Measurements from ENCODE around the gene SLC26A11. TPM values are rescaled to one million over a fixed set of nuclear protein-coding genes. Genes with fewer than 3 reads are reported as not detected.

Gene SLC26A11
- total and polyA plus RNA-seq, 2 experiments from 2014 or later, result 11.4 to 13.9 TPM

DNA sequence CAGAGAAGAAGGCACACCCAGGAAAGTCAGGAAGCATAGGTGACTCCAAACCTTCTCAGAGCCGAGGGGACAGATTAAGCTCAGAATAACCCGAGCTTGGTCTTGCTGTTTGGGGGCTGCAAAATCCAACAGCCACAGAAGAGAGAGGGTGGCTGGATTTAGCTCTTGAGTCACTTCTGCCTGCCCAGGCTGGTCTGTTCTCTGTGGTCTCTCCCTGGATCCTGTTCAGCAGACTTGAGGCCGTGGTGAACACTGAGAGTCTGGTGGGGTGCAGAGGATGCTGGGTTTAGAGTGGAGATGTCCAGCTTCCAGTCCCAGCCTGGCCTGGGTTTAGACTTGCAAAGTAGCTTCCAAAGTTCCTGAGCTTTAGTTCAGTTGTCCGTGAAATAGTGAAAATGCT is 8.8 kb downstream of the SLC26A11 start:
- H3K27ac ChIP-seq, result no peak overlapping the region
- no peak for DNase-seq
- in situ Hi-C loops (cut with MboI), result no loop called here

DNA sequence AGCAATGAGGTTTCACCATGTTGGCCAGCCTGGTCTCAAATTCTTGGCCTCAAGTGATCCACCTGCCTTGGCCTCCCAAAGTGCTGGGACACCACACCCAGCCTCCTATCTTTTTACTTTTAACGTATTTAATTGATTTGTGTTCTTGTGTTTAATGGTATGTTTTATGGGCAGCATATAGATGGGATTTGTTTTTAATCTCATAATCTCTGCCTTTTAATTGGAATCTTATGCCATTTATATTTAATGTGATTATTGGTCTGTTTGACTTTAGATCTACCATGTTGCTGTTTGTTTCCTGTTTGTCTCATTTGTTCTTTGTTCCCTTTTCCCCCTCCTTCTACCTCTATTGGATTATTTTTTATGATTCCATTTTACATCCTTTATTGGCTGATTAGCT is 12.2 kb downstream of the SLC26A11 start:
- no peak for DNase-seq
- in situ Hi-C loops (cut with MboI), result no loop called here
- TF ChIP-seq EZH2 (IDR thresholded peaks at IDR 0.05; ENCODE audit: insufficient read depth, poor library complexity, severe bottlenecking), result no peak
- TF ChIP-seq EZH2phosphoT487 (IDR thresholded peaks at IDR 0.05; ENCODE audit: insufficient read depth, low read depth), result no peak

More for the DNA sequence above, 8.8 kb downstream of the SLC26A11 start:
- H3K9me2 ChIP-seq (ENCODE audit: insufficient read depth), result no peaks in the 10 kb centered on the region
- 86% methylated on average over 4 of the region's 4 CpGs for WGBS, 2 experiments (ENCODE audit: low coverage in 1 of 2, low lambda C conversion rate in 2 of 2, missing lambda C conversion rate in 2 of 2)
- peaks cover 18% of the 10 kb centered on the region for H3K36me3 ChIP-seq (ENCODE audit: low read depth)
- no peaks in the 10 kb centered on the region for H3K4me1 ChIP-seq (ENCODE audit: insufficient read depth)
- H3K9ac ChIP-seq, result no peak overlapping the region
- no peak overlapping the region for H3K4me2 ChIP-seq (ENCODE audit: unreplicated experiment)
- peaks cover 5% of the 10 kb centered on the region for H3K9me3 ChIP-seq (ENCODE audit: low read depth)
- no peak for TF ChIP-seq EZH2 (IDR thresholded peaks at IDR 0.05; ENCODE audit: insufficient read depth, poor library complexity, severe bottlenecking)
- TF ChIP-seq EZH2phosphoT487 (IDR thresholded peaks at IDR 0.05; ENCODE audit: insufficient read depth, low read depth), result no peak
- H3F3A ChIP-seq (ENCODE audit: insufficient read depth), result no peaks in the 10 kb centered on the region
- no peak overlapping the region for H2AFZ ChIP-seq
- H3K79me2 ChIP-seq (ENCODE audit: insufficient read depth), result no peaks in the 10 kb centered on the region
- H3K4me3 ChIP-seq, result no peak overlapping the region
- H3K27me3 ChIP-seq (replicated peaks; ENCODE audit: insufficient read depth), result no peaks in the 10 kb centered on the region
- no peaks in the 10 kb centered on the region for H4K20me1 ChIP-seq (ENCODE audit: insufficient read depth)

DNA sequence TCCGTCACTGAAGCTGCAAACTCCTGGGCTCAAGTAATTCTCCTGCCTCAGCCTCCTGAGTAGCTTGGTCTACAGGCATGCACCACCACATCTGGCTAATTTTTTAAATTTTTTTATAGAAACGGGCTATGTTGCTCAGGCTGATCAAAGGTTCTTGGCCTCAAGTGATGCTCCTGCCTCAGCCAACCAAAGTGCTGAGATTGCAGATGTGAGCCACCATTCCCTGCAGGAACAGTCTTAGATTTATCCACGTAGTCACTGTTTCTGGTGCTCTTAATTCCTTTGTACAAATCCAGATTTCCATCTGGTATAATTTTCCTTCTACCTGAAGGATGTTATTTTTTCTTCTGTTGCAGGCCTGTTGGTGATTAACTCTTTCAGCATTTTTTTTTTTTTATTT is 13.0 kb downstream of the SLC26A11 start:
- H3K4me1 ChIP-seq (ENCODE audit: insufficient read depth), result no peaks in the 10 kb centered on the region

More for the DNA sequence above, 12.2 kb downstream of the SLC26A11 start:
- Histone ChIP-seq H3F3A (ENCODE audit: insufficient read depth) (no peaks in the 10 kb centered on the region), H3K4me1 (ENCODE audit: insufficient read depth) (no peaks in the 10 kb centered on the region), H3K4me3 (no peak overlapping the region), H3K27ac (no peak overlapping the region), H4K20me1 (ENCODE audit: insufficient read depth) (no peaks in the 10 kb centered on the region), H3K27me3 (replicated peaks; ENCODE audit: insufficient read depth) (no peaks in the 10 kb centered on the region), H3K9ac (no peak overlapping the region), H3K36me3 (ENCODE audit: low read depth) (peaks cover 18% of the 10 kb centered on the region), H3K9me3 (ENCODE audit: low read depth) (peaks cover 5% of the 10 kb centered on the region), H2AFZ (no peak overlapping the region), H3K9me2 (ENCODE audit: insufficient read depth) (no peaks in the 10 kb centered on the region), H3K79me2 (ENCODE audit: insufficient read depth) (no peaks in the 10 kb centered on the region), H3K4me2 (ENCODE audit: unreplicated experiment) (no peak overlapping the region)
- 79 to 93% methylated on average over 1 of the region's 1 CpG for WGBS, 2 experiments (ENCODE audit: low coverage in 1 of 2, low lambda C conversion rate in 2 of 2, missing lambda C conversion rate in 2 of 2)

DNA sequence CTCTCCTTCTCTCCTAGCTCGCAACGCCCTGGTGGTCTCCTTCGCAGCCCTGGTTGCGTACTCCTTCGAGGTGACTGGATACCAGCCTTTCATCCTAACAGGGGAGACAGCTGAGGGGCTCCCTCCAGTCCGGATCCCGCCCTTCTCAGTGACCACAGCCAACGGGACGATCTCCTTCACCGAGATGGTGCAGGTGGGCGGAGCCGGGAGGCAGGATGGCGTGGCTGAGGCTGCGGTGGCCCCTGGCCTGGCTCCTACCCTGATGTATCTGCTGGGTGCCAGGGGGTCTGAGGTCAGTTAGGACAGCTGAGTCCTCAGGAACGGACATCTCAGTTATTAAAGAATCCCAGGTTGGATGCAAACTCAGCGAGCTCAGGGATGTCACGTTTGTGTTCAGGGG is 16.7 kb downstream of the SLC26A11 start:
- peaks cover 14% of the 10 kb centered on the region for H3K36me3 ChIP-seq (ENCODE audit: low read depth)
- in situ Hi-C loops (cut with MboI), result no loop called here

More for the DNA sequence above, 13.0 kb downstream of the SLC26A11 start:
- Histone ChIP-seq H3K9me2 (ENCODE audit: insufficient read depth) (no peaks in the 10 kb centered on the region), H3K4me2 (ENCODE audit: unreplicated experiment) (no peak overlapping the region), H3K4me3 (no peak overlapping the region), H3K27me3 (replicated peaks; ENCODE audit: insufficient read depth) (no peaks in the 10 kb centered on the region), H3K27ac (no peak overlapping the region), H3K36me3 (ENCODE audit: low read depth) (peaks cover 22% of the 10 kb centered on the region), H3K79me2 (ENCODE audit: insufficient read depth) (no peaks in the 10 kb centered on the region), H3F3A (ENCODE audit: insufficient read depth) (no peaks in the 10 kb centered on the region), H4K20me1 (ENCODE audit: insufficient read depth) (no peaks in the 10 kb centered on the region), H3K9ac (no peak overlapping the region), H2AFZ (no peak overlapping the region), H3K9me3 (ENCODE audit: low read depth) (peaks cover 5% of the 10 kb centered on the region)
- 78 to 93% methylated on average over 3 of the region's 3 CpGs for whole genome bisulfite sequencing, 2 experiments (ENCODE audit: low coverage in 1 of 2, low lambda C conversion rate in 2 of 2, missing lambda C conversion rate in 2 of 2)
- TF ChIP-seq EZH2 (IDR thresholded peaks at IDR 0.05; ENCODE audit: insufficient read depth, poor library complexity, severe bottlenecking) (no peak), EZH2phosphoT487 (IDR thresholded peaks at IDR 0.05; ENCODE audit: insufficient read depth, low read depth) (no peak)
- in situ Hi-C loops (cut with MboI), result no loop called here
- no peak for DNase-seq

DNA sequence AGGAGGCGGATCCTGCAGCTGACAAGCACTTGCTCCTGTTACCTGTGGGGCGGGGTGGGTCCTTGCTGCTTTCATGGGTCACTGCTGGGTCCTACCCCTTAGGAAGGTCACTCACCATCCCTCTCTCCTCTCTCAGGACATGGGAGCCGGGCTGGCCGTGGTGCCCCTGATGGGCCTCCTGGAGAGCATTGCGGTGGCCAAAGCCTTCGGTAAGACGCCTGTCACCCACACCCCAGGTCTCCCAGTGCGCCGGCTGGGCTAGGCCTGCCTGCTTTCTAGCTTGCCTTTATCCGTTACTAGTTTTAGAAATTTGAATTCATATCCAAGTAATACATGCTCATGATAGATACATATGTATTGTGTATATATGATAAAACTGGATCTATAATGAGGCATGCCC is 17.2 kb downstream of the SLC26A11 start:
- Histone ChIP-seq H3K9ac (no peak overlapping the region), H4K20me1 (ENCODE audit: insufficient read depth) (no peaks in the 10 kb centered on the region), H3K4me1 (ENCODE audit: insufficient read depth) (no peaks in the 10 kb centered on the region), H3F3A (ENCODE audit: insufficient read depth) (no peaks in the 10 kb centered on the region), H3K9me2 (ENCODE audit: insufficient read depth) (no peaks in the 10 kb centered on the region), H3K4me3 (no peak overlapping the region), H3K4me2 (ENCODE audit: unreplicated experiment) (no peak overlapping the region), H3K27ac (no peak overlapping the region), H3K79me2 (ENCODE audit: insufficient read depth) (no peaks in the 10 kb centered on the region), H2AFZ (no peak overlapping the region), H3K36me3 (ENCODE audit: low read depth) (peaks cover 10% of the 10 kb centered on the region), H3K27me3 (replicated peaks; ENCODE audit: insufficient read depth) (no peaks in the 10 kb centered on the region), H3K9me3 (ENCODE audit: low read depth) (no peaks in the 10 kb centered on the region)
- 96 to 97% methylated on average over 10 of the region's 10 CpGs for WGBS, 2 experiments (ENCODE audit: low coverage in 1 of 2, low lambda C conversion rate in 2 of 2, missing lambda C conversion rate in 2 of 2)
- no peak for TF ChIP-seq EZH2 (IDR thresholded peaks at IDR 0.05; ENCODE audit: insufficient read depth, poor library complexity, severe bottlenecking)
- no peak for TF ChIP-seq EZH2phosphoT487 (IDR thresholded peaks at IDR 0.05; ENCODE audit: insufficient read depth, low read depth)
- in situ Hi-C loops (cut with MboI), result no loop called here
- no peak for DNase-seq

More for the DNA sequence above, 16.7 kb downstream of the SLC26A11 start:
- Histone ChIP-seq H3K4me1 (ENCODE audit: insufficient read depth) (no peaks in the 10 kb centered on the region), H3K9ac (no peak overlapping the region), H3K79me2 (ENCODE audit: insufficient read depth) (no peaks in the 10 kb centered on the region), H3K9me2 (ENCODE audit: insufficient read depth) (no peaks in the 10 kb centered on the region), H2AFZ (no peak overlapping the region), H3K4me2 (ENCODE audit: unreplicated experiment) (no peak overlapping the region), H3K27me3 (replicated peaks; ENCODE audit: insufficient read depth) (no peaks in the 10 kb centered on the region), H3F3A (ENCODE audit: insufficient read depth) (no peaks in the 10 kb centered on the region), H3K9me3 (ENCODE audit: low read depth) (peaks cover 2% of the 10 kb centered on the region), H3K4me3 (no peak overlapping the region), H3K27ac (no peak overlapping the region), H4K20me1 (ENCODE audit: insufficient read depth) (no peaks in the 10 kb centered on the region)
- 84 to 86% methylated on average over 17 of the region's 17 CpGs for WGBS, 2 experiments (ENCODE audit: low coverage in 1 of 2, low lambda C conversion rate in 2 of 2, missing lambda C conversion rate in 2 of 2)
- no peak for DNase-seq
- no peak for TF ChIP-seq EZH2 (IDR thresholded peaks at IDR 0.05; ENCODE audit: insufficient read depth, poor library complexity, severe bottlenecking)
- TF ChIP-seq EZH2phosphoT487 (IDR thresholded peaks at IDR 0.05; ENCODE audit: insufficient read depth, low read depth), result no peak
